Measurements from ENCODE around the gene ALKBH7. TPM values are rescaled to one million over a fixed set of nuclear protein-coding genes. Genes with fewer than 3 reads are reported as not detected.
"Not testable (repeated sequence)": the region's sequence is repeated elsewhere in the genome, so short reads cannot be mapped to it uniquely, and the experiment has no call there.

The ALKBH7 gene
- total RNA-seq, 4 donors from 2014 or later = 41.9 to 75.1 (median 45.7) TPM

DNA sequence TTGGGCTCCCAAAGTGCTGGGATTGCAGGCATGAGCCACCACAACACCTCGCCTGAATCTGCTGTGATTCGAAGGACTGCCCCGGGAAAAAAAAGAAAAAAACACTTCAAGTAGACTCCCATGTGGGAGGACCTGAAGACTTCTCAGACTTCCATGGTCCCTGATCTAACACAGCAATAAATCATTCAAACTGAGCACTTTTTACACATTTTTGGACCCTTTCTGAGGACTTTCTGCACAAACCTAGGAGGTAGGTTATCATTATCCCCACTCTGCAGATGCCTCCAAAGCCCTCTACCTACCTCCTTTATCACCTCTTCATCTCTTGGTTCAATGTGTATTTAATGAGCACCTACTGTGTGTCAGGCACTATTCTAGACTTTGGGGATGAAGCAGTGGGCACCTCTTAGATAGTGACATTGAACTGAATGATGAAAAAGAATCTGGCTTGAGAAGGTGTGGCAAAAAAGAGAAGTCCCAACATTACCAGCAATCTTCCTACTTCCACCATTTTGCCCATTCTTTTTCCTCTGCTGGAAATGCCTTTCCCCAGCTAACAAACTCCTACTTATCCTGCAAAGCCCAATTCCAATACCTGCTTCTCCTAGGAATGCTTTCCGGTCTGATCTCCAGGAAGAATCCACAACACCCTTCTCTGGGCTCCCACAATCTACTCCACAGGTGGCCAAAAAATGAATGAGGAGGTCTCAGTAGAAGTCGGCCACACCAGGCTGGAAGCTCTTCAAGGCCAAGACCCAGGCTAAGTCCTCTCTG is 12.8 kb upstream of the ALKBH7 start:
- ATAC-seq = no peak
- 85 to 91% methylated on average over 4 to 5 of the region's 5 CpGs for WGBS, 2 donors (ENCODE audit: low coverage in 1 of 2)
- no peak overlapping the region for H3K4me3 ChIP-seq
- no peaks in the 10 kb centered on the region for H3K9me3 ChIP-seq
- peaks cover 0 to 18% (median 7%) of the 10 kb centered on the region in 3 donors for H3K4me1 ChIP-seq
- TF ChIP-seq EP300 (IDR thresholded peaks at IDR 0.05) = no peak
- no peak for TF ChIP-seq POLR2AphosphoS5 (IDR thresholded peaks at IDR 0.05)
- no peak for TF ChIP-seq POLR2A (IDR thresholded peaks at IDR 0.05)
- TF ChIP-seq, protein P1, sequence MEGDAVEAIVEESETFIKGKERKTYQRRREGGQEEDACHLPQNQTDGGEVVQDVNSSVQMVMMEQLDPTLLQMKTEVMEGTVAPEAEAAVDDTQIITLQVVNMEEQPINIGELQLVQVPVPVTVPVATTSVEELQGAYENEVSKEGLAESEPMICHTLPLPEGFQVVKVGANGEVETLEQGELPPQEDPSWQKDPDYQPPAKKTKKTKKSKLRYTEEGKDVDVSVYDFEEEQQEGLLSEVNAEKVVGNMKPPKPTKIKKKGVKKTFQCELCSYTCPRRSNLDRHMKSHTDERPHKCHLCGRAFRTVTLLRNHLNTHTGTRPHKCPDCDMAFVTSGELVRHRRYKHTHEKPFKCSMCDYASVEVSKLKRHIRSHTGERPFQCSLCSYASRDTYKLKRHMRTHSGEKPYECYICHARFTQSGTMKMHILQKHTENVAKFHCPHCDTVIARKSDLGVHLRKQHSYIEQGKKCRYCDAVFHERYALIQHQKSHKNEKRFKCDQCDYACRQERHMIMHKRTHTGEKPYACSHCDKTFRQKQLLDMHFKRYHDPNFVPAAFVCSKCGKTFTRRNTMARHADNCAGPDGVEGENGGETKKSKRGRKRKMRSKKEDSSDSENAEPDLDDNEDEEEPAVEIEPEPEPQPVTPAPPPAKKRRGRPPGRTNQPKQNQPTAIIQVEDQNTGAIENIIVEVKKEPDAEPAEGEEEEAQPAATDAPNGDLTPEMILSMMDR (IDR thresholded peaks at IDR 0.05) = no peak
- H3K27ac ChIP-seq = no peak overlapping the region
- H3K27me3 ChIP-seq = no peaks in the 10 kb centered on the region
- H3K36me3 ChIP-seq = peaks cover 0 to 18% of the 10 kb centered on the region in 2 donors

DNA sequence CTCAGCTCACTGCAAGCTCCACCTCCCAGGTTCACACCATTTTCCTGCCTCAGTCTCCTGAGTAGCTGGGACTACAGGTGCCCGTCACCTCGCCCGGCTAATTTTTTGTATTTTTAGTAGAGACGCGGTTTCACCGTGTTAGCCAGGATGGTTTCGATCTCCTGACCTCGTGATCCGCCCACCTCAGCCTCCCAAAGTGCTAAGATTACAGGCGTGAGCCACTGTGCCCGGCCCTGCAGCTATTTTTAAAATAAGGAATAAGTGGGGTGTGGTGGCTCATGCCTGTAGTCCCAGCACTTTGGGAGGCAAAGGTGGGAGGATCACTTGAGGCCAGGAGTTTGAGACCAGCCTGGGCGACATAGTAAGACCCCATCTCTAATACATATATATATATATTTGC is 12.1 kb upstream of the ALKBH7 start:
- H3K36me3 ChIP-seq = peaks cover 0 to 25% of the 10 kb centered on the region in 2 donors
- not testable (repeated sequence) for H3K27me3 ChIP-seq, H3K27ac ChIP-seq, ATAC-seq, H3K9me3 ChIP-seq, H3K4me3 ChIP-seq
- peaks cover 0 to 18% (median 7%) of the 10 kb centered on the region in 3 donors for H3K4me1 ChIP-seq
- WGBS, 2 donors (ENCODE audit: low coverage in 1 of 2) = 93 to 100% methylated on average over 1 to 3 of the region's 12 CpGs

DNA sequence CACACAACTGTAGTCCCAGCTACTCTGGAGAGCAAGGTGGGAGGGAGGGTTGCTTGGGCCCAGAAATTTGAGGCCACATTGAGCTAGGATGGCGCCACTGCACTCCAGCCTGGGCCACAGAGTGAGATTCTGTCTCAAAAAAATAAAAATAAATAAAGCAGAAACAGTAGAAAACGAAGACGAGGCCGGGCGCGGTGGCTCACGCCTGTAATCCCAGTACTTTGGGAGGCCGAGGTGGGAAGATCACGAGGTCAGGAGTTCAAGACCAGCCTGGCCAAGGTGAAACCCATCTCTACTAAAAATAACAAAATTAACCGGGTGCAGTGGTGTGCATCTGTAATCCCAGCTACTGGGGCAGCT is 11.8 kb upstream of the ALKBH7 start:
- WGBS, 2 donors (ENCODE audit: low coverage in 1 of 2) = 92 to 97% methylated on average over 7 to 8 of the region's 10 CpGs
- peak overlapping the region in 3 of 4 donors; percentile 39 to 98 (median 94) for H3K27ac ChIP-seq

DNA sequence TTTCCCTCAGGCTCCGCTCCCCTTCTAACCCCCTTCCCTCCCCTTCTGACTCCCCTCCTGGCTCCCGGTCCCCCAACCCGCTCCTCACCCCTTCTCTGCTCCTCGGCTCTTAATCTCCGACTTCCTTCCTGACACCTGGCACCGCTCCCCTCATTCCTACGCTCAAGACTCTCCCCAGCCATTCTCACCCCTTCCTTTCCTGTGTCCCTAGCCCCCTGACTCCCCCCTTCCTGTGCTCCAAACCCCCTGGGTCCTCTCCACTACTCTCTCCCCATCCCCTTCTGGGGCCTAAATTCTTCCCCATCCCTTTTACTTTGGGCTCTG is 10.6 kb upstream of the ALKBH7 start:
- peaks cover 0 to 18% (median 7%) of the 10 kb centered on the region in 3 donors for H3K4me1 ChIP-seq
- H3K36me3 ChIP-seq = peaks cover 0 to 41% of the 10 kb centered on the region in 2 donors
- peak overlapping the region; percentile 54 to 84 for H3K4me3 ChIP-seq
- TF ChIP-seq EP300 (IDR thresholded peaks at IDR 0.05) (no peak), POLR2AphosphoS5 (IDR thresholded peaks at IDR 0.05) (no peak), POLR2A (IDR thresholded peaks at IDR 0.05) (no peak)
- TF ChIP-seq, protein P1 (IDR thresholded peaks at IDR 0.05) = no peak
- peak overlapping the region; percentile 73 to 98 (median 94) for H3K27ac ChIP-seq
- WGBS, 2 donors (ENCODE audit: low coverage in 1 of 2) = 0% methylated on average over 1 to 6 of the region's 7 CpGs
- no peaks in the 10 kb centered on the region for H3K9me3 ChIP-seq
- ATAC-seq = peak; percentile 13
- H3K27me3 ChIP-seq = no peaks in the 10 kb centered on the region

More for the DNA sequence above, 11.8 kb upstream of the ALKBH7 start:
- not testable (repeated sequence) for ATAC-seq, H3K9me3 ChIP-seq, H3K27me3 ChIP-seq
- peaks cover 0 to 29% of the 10 kb centered on the region in 2 donors for H3K36me3 ChIP-seq
- peaks cover 0 to 18% (median 7%) of the 10 kb centered on the region in 3 donors for H3K4me1 ChIP-seq
- H3K4me3 ChIP-seq = peak overlapping the region in 1 of 2 donors; percentile 84

- H3K27ac ChIP-seq = peak overlapping the region; percentile 73 to 98 (median 94)
- no peak for TF ChIP-seq POLR2A (IDR thresholded peaks at IDR 0.05)
- TF ChIP-seq EP300 (IDR thresholded peaks at IDR 0.05) = no peak
- TF ChIP-seq, protein P1 (IDR thresholded peaks at IDR 0.05) = no peak
- no peak for TF ChIP-seq POLR2AphosphoS5 (IDR thresholded peaks at IDR 0.05)
- no peak for ATAC-seq
- H3K4me3 ChIP-seq = peak overlapping the region; percentile 54 to 84
- peaks cover 0 to 45% of the 10 kb centered on the region in 2 donors for H3K36me3 ChIP-seq
- H3K4me1 ChIP-seq = peaks cover 0 to 18% (median 7%) of the 10 kb centered on the region in 3 donors
- no peaks in the 10 kb centered on the region for H3K9me3 ChIP-seq
- H3K27me3 ChIP-seq = no peaks in the 10 kb centered on the region
- WGBS, 2 donors (ENCODE audit: low coverage in 1 of 2) = 33 to 40% methylated on average over 1 to 2 of the region's 11 CpGs
Observed at GRCh38 chr19:6362351-6362801, 10.2 kb upstream of the ALKBH7 start.

- ATAC-seq = no peak
- Histone ChIP-seq H3K4me1 (peaks cover 0 to 18% (median 7%) of the 10 kb centered on the region in 3 donors), H3K9me3 (no peaks in the 10 kb centered on the region), H3K27me3 (no peaks in the 10 kb centered on the region), H3K27ac (no peak overlapping the region), H3K4me3 (no peak overlapping the region), H3K36me3 (peaks cover 0 to 64% of the 10 kb centered on the region in 2 donors)
- TF ChIP-seq POLR2AphosphoS5 (IDR thresholded peaks at IDR 0.05) (no peak), EP300 (IDR thresholded peaks at IDR 0.05) (no peak), POLR2A (IDR thresholded peaks at IDR 0.05) (no peak)
- TF ChIP-seq, protein P1 (IDR thresholded peaks at IDR 0.05) = no peak
- WGBS, 2 donors (ENCODE audit: low coverage in 1 of 2) = 83% methylated on average over 2 of the region's 21 CpGs; no CpG with 5 or more reads in 1 of the 2 donors
Observed at GRCh38 chr19:6364353-6364752, 8.2 kb upstream of the ALKBH7 start.
